IPS-18c (cell line): ENCODE data around the gene MUC13.
A peak's percentile ranks its signal among the peaks of the same experiment; 100 is the strongest.

Experiments
- H3K4me3 ChIP-seq: 2 replicates; pipeline ENCODE4 v1.7.0; 2013; ENCODE audit warnings: low read depth, mild to moderate bottlenecking, low read length, moderate library complexity; ENCODE audit not compliant: insufficient read depth
- H3K9me3 ChIP-seq: one replicate; pipeline ENCODE4 v1.6.1; 2013; ENCODE audit warnings: mild to moderate bottlenecking, low read length, moderate library complexity; ENCODE audit not compliant: control insufficient read depth, insufficient read depth

MUC13 gene

GRCh38 chr3:124886168-124887056 lies 48.1 kb downstream of the MUC13 start:
- peaks cover 6% of the 10 kb centered on the region for H3K9me3 ChIP-seq
- peak overlapping the region; percentile 68 for H3K4me3 ChIP-seq

DNA sequence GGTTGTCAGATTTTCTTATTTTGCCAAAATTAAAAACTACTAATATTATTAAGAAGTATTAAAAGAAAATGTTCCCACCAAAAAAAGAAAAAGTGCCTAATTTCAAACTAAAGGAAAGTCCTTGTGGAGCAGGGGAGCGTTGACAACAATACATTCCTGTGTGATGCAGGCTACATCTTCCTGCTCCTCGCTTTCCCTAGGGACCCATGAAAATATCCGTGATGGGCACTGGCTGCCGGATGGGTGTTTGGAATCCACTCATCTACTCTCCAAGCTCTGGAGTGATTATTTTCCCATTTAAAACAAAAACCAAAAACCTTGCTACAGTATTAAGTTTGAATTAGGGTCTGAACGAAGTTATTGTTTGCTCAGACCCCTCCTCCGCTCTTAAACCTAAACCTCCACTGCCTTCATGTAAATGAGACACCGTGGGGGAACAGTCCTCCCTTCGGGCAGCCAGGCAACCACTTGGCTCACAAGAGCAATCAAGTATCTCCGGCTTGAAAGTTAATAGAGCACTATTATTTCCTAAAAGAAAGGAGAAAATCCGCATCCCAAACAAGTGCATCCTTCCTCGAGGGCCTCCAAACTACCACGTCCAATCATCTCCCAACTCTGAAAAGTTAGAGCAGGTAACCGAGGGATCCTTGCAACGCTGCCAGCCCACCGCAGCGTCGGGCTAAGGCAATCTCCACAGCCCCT lies 48.9 kb downstream of the MUC13 start:
- peak overlapping the region; percentile 68 for H3K4me3 ChIP-seq

GRCh38 chr3:124884474-124885101 lies 50.0 kb downstream of the MUC13 start:
- peaks cover 6% of the 10 kb centered on the region for H3K9me3 ChIP-seq
- no peak overlapping the region for H3K4me3 ChIP-seq

More for the DNA sequence above, 48.9 kb downstream of the MUC13 start:
- H3K9me3 ChIP-seq, result peaks cover 6% of the 10 kb centered on the region

DNA sequence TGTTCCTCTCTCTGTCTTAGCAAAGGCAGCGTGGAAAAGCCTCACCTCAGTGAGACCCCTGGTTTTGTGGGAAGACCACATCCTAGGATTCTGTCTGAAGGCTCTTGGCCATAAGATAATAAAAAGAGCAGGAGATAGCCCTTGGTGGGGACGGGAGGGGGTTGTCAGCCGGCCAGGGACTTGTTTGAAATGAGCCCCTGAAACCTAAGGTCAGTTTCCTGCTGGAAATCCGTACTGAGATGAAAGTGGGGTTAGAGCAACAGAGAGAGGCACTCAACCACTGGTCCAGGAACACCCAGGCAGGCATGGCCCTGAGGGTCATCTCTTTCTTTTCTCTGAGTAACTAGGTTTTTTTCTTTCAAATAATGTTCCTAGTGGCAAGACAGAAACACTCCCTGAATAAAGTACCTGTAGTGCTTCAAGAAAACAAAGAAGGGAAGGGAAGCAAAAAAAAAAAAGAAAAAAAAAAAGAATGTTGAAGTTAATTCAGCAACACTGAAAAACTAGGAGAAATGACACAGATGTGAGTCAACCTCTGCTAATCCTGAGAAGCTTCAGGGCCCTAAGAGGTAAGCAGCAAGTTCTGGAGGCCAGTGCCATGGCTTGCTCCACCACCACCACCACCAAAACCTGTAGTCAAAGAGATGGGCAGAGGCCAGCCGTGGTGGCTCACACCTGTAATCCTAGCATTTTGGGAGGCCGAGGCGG lies 50.6 kb downstream of the MUC13 start:
- Histone ChIP-seq H3K4me3 (no peak overlapping the region), H3K9me3 (peaks cover 6% of the 10 kb centered on the region)

DNA sequence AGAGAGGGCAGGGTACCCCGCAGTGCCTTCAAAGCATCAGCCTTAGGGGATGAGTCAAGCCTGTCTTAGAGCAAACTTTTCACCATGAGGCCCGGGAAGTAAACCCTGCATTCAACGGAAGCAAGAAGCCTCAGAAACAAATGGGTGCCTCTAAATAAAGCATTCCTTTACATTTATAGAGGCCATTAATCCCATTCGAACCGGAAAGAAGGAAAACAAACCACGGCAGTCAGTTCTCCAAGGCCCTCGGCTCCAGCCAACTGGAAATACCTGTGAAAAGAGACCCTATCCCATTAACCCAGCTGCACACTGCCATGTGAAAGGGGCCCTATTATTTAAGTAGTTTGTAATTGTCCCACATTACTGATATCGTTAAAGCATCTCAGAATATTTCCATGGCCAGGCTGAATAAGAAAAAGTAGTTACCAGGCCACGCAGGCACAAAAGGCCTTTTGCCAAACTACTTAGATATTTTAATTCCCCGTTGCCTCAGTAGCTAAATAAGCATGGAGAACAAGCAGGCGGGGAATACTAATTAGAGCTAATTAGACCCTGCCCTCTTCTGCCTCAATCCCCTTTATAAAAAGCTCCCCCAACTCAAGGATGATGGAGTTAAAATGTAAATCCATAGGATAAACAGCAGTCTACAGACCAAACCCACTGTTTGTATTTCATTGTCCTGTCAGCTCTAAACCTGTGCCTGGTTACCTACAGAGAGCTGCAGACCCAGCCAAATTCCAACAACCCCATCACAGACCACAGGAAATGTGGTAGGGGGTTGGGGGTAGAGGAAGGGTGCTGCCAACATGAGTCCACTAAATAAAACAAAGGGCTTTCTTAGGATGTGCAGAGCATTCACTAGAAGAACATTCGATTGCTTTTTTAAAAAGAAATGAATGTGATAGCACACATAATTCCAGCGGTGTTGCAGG lies 51.5 kb downstream of the MUC13 start:
- Histone ChIP-seq H3K9me3 (peaks cover 6% of the 10 kb centered on the region), H3K4me3 (no peak overlapping the region)

- Histone ChIP-seq H3K9me3 (peaks cover 4% of the 10 kb centered on the region), H3K4me3 (no peak overlapping the region)
Measured at GRCh38 chr3:124881976-124882697, 52.4 kb downstream of the MUC13 start.

DNA sequence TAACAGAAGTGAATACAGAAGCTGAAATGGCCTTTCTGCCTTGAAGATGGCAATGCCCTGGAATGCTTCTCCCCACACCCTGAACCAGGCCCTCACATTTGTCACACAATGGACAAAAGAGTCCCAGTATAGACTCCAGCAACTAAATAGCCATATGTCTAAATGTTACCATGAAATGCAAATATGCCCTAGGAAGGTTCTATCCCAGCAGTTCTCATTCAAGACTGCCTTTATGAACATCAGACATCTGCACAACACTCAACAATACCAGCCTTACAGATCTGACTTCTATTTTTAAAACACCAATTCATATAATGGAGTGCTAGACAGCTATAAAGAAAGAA lies 55.2 kb downstream of the MUC13 start:
- Histone ChIP-seq H3K4me3 (no peak overlapping the region), H3K9me3 (no peaks in the 10 kb centered on the region)

DNA sequence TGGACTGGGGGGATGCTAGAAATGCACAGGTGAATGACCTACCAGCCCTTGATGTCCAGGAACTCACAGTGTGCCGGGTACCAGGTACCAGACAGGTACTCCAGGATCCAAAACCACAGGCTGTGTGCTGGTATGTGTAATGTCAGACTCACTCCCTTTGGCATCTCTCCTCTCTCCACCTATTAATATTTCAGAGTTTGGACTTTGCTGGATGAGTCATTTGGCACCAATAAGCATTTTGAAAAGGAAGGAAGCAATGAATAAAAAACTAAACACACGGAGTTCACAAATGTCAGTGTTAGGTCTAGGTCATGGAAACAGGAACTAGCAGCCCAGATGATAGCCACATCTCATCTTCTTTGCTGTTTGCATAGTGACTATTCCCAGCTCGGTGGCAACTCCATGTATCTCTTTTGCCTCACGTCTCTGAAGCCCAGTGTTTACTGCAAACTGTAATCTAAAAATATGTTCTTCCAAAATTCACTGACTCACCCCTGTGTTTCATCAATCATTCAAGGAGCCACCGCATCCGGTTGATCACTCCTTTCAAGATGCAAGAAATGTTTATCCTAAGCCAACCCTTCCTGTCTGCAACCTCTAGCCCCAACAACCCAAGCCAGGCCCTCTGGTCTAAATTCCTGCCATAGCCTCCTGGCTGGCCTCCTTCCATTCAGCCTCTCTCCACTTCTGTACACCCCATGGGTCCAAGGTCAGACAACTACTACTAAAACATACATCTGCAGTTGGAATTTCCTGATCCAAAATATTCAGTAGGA lies 55.8 kb downstream of the MUC13 start:
- H3K4me3 ChIP-seq, result no peak overlapping the region
- no peaks in the 10 kb centered on the region for H3K9me3 ChIP-seq

GRCh38 chr3:124877674-124878073 lies 56.9 kb downstream of the MUC13 start:
- Histone ChIP-seq H3K9me3 (no peaks in the 10 kb centered on the region), H3K4me3 (no peak overlapping the region)

- Histone ChIP-seq H3K4me3 (no peak overlapping the region), H3K9me3 (no peaks in the 10 kb centered on the region)
Measured at GRCh38 chr3:124876401-124876878, 58.1 kb downstream of the MUC13 start.

GRCh38 chr3:124873226-124873625 lies 61.3 kb downstream of the MUC13 start:
- Histone ChIP-seq H3K9me3 (no peaks in the 10 kb centered on the region), H3K4me3 (no peak overlapping the region)

DNA sequence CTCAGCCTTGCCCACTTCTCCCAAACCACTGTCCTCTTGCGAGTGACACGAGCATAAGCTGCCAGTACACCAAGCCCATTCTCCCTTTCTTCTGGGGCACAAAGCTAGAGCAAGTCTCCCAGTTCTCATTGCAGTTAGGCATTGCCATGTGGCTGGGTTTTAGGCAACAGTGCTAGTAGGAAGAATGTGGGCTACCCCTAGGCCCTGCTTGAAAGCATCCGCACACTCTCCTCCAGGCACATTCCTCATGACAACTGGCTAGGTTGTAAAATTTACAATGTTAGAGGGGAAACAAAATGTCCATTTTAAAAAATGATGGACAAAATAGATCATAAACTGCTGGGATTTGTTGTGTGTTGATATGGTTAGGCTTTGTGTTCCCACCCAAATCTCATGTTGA lies 67.0 kb downstream of the MUC13 start:
- H3K9me3 ChIP-seq, result no peaks in the 10 kb centered on the region

GRCh38 chr3:124862006-124862405 lies 72.5 kb downstream of the MUC13 start:
- no peak overlapping the region for H3K4me3 ChIP-seq
- H3K9me3 ChIP-seq, result no peaks in the 10 kb centered on the region

More for the DNA sequence above, 67.0 kb downstream of the MUC13 start:
- H3K4me3 ChIP-seq, result no peak overlapping the region

GRCh38 chr3:124861041-124861440 lies 73.5 kb downstream of the MUC13 start:
- H3K4me3 ChIP-seq, result no peak overlapping the region
- no peaks in the 10 kb centered on the region for H3K9me3 ChIP-seq

DNA sequence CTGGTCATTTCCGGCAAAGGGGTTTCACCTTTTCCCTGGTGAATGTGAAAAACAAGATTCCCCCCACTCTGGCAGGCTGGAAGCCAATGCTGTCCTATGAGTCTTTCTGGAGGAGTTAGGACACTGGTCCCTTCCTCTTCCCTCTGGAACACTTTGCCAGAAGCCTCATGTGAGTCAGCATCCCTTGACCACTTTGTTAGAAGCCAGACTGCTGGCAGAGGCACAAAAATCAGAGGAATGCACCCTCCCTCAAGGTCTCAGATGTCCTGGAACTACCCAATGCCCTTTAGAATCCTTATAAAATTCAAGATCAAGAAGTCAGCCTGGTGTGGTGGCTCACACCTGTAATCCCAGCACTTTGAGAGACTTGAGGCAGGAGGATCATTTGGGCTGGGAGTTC lies 74.0 kb downstream of the MUC13 start:
- H3K4me3 ChIP-seq, result no peak overlapping the region

More for the DNA sequence above, 74.0 kb downstream of the MUC13 start:
- H3K9me3 ChIP-seq, result no peaks in the 10 kb centered on the region
